ENCODE measurements around the gene ZNF362.
A peak's percentile ranks its signal among the peaks of the same experiment; 100 is the strongest.

Gene ZNF362

DNA sequence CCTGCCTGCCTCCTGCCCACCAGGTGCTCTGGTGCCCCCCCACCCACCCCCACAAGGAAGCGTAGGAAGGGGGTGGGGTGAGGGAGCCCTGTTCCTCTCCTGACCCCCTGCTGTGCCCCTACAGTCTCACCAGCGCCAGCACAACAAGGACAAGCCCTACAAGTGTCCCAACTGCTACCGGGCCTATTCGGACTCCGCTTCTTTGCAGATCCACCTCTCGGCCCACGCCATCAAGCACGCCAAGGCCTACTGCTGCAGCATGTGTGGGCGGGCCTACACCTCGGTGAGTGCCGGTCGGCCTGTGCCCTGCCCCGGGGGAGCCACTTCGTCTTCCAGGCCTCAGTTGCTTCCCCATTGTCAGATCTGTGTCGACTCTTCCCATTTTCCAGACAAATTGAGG, 38.7 kb downstream of the ZNF362 start:
- TF ChIP-seq, protein P1, sequence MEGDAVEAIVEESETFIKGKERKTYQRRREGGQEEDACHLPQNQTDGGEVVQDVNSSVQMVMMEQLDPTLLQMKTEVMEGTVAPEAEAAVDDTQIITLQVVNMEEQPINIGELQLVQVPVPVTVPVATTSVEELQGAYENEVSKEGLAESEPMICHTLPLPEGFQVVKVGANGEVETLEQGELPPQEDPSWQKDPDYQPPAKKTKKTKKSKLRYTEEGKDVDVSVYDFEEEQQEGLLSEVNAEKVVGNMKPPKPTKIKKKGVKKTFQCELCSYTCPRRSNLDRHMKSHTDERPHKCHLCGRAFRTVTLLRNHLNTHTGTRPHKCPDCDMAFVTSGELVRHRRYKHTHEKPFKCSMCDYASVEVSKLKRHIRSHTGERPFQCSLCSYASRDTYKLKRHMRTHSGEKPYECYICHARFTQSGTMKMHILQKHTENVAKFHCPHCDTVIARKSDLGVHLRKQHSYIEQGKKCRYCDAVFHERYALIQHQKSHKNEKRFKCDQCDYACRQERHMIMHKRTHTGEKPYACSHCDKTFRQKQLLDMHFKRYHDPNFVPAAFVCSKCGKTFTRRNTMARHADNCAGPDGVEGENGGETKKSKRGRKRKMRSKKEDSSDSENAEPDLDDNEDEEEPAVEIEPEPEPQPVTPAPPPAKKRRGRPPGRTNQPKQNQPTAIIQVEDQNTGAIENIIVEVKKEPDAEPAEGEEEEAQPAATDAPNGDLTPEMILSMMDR (IDR thresholded peaks at IDR 0.05), result no peak

DNA sequence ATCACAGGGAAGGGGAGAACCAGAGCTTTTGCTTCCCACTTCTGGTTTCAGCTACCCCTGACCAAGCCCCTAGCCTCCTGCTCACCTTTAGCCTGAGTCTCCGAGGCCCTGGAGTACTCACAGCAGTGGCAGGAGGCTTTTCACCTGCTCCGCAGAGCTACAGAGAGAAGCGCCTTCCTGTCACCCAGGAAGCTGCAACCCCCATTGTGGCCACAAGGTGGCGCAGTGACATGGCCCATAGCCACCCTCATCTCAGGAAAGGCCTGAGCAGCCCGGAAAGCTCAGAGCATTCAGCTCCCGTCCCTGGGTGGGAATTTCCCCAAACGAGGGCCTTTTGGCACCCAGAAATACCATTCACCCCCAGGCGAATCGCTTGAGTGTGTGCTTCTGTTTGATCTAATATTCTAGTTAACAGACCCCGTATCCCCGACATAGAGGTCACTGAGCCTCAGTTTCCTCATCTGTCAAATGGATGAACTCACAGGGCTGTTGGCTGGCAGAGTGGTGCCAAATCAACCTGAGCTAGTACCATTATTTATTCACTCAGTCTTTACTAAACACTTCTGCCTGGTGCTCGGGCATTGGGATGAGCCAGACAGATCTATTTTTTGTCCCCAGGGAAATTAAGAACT, 39.3 kb downstream of the ZNF362 start:
- TF ChIP-seq, protein P1 (IDR thresholded peaks at IDR 0.05), result peak; percentile 94

DNA sequence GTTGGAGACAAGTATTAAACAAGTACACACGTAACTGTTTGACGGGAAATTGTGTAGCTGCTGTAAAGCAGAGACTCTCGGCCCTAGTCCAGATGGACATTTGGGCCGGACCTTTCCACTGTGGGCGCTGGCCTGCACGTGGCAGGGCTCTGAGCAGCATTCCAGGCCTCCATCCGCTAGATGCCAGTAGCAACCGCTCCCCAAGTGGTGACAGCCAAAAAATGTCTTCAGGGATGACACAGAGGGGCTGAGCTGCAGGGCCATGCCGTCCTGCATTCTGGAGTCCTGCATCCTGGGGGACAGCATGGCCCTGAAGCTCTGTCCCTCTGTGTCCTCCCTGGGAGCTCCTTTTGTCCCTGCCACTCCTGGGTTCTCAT, 39.8 kb downstream of the ZNF362 start:
- TF ChIP-seq, protein P1 (IDR thresholded peaks at IDR 0.05), result no peak

DNA sequence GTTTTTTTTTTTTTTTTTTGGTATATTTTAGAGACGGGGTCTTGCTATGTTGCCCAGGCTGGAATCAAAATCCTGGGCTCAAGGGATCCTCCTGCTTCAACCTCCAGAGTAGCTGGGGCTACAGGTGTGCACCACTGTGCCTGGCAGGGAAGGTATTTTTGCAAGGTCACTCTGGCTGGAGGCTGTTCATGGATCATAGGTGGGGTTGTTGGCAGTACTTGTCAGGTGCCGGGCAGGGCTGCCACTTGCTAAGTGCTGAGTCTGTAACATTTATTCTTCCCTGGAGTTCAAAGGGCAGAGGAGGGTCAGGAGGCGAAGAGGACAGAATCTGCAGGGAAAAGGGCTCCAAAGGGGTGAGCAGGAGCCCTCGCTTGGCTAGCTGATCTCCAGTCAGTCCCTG, 40.5 kb downstream of the ZNF362 start:
- TF ChIP-seq, protein P1 (IDR thresholded peaks at IDR 0.05), result no peak

DNA sequence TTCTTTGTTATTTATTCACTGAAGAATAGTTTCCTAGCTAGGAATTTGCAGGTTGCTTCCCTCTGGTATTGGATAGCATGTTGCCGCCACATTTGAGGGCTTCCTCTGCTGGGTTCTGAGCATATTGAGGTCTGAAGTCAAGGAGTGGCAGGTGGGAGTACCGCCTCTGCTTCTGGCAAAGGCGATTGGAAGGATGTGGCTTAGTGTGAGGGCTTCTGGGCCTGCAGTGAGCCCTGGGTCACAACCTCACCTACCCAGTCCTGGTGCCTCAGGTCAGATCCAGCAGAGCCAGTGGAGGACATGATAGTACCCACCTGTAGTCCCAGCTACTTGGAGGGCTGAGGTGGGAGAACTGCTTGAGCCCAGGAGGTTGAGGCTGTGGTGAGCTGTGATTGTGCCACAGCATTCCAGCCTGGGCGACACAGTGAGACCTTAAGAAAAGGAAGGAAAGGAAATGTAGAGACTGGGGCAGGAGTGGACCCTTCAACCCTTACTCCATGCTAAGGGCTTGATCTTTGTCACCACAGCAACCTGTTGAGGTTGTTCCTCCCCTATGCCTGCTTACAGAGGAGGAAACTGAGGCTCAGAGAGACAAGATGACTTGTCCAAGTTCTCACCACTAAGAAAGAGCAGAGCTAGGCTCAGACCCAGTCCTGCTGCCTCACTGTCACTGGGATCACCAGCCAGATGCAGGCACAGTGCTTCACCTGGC, 41.8 kb downstream of the ZNF362 start:
- TF ChIP-seq, protein P1 (IDR thresholded peaks at IDR 0.05), result no peak

DNA sequence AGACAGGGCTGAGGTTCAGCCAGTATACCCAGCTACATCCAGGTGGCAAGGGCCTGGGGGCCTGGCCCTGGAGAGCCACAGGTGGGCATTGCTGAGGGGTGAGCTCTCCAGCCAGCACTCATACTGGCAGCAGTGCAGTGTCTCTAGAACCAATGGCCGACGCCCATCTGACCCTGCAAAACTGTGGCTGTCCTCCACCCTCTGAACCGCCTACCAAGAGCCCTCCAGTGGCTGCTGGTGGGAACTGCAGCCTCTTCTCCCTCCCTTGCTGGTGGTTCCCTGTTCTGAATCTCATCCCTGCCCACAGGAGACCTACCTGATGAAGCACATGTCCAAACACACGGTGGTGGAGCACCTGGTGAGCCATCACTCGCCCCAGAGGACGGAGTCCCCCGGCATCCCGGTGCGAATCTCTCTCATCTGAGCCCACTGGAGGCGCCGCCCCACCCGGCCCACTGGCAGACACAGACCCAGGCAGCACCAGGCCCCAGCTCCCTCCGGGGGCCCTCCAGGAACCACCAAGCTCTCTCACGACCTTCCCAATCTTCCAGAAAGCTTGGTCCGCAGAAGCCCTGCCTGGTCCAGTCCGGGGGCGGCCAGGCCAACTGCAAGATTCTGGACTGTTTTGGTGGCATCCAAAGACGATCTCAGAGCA, 42.5 kb downstream of the ZNF362 start:
- TF ChIP-seq, protein P1 (IDR thresholded peaks at IDR 0.05), result peak; percentile 86

DNA sequence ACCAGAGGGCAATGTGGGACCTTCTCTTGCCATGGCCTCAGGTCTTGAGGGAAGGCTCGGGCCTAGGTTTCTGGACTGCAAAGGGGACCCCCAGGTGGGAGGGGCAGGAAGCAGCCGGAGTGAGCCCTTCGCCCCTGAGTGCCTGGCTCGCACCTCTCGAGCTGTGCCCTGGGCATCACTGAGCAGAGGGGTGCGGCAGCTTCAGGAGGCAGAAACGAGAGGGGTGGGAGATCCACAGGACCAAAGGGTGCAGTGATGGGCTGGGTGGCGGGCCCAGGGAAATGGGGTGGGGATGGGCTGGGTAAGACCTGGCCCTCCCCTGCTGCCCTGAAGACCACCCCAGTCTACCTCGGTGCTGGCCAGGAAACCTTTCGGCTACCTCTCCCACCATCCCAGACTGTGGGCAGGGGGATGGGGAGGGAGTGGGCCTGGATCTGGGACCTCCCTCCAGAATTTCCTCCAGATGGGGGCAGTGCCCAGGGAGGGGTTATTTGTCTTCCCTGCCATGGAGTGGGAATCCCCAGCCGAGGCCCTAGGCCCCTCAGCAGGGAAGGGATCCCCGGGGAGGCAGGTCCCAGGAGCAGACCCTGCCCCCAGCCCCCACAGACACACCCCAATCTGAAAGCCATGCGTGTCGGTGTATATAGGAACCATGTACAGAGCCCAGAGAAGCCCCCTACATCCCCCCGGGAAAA, 43.3 kb downstream of the ZNF362 start:
- TF ChIP-seq, protein P1 (IDR thresholded peaks at IDR 0.05), result no peak
